NK-92 treated with Interleukin-12 subunit alpha and Interleukin-12 subunit beta, amount 100 ng/mL, for 24 hours (cell line): Measurements from ENCODE around the gene NLRP9.

Experiments
- DNase-seq: peaks from one replicate; lab custom pipeline; 2025; lab: John Stamatoyannopoulos, UW

The NLRP9 gene

DNA sequence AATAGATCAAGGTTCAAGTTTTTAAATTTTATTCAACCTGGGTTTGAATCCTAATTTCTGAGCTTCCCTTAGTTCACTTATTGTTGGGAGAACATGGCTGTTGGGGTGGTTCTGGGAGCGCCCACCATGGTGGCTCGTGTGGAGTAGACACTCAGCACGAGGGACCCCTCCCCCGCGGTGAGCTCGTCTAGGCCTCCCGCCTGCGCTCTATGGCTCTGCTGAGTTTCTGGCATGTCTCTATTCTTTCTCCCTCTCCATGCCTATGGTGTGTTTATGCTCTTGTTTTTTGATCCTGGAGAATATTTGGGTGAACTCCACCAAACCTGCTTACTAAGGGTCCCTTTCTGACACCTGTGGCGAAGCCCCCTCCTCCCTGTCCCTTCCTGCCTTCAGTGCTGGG lies 64.7 kb downstream of the NLRP9 start:
- no peak for DNase-seq

DNA sequence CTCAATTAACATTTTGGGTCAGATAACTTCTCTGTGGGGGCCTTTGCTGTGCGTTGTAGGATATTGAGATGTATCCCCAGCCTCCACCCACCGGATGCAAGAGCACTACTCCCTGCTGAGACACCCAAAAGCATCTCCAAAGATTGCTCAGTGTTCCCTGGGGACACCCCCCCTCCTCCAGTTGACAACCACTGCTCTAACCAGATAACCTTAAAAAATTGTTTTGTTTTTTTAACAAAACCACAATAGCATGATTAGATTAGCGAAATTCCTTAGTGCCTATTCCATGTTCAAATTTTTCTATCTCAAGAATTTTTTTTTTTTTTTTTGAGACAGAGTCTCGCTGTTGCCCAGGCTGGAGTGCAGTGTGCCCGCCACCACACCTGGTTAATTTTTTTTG lies 65.8 kb downstream of the NLRP9 start:
- no peak for DNase-seq

DNA sequence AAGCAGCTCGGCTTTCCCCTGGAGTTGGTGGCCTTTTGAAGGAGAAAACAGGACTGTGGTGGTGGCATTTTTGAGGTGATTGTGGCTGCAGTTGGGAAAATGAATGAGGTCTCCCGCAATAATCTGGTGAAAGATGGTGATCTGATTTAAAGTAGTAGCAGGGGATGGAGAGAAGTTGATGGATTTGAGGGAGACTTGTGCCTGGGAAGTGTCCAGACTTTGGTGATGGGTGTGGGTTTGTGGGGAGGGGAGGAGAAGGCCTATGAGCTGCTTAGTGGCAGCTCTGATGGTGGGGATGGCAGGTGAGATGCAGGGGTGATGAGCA lies 67.2 kb downstream of the NLRP9 start:
- no peak for DNase-seq

DNA sequence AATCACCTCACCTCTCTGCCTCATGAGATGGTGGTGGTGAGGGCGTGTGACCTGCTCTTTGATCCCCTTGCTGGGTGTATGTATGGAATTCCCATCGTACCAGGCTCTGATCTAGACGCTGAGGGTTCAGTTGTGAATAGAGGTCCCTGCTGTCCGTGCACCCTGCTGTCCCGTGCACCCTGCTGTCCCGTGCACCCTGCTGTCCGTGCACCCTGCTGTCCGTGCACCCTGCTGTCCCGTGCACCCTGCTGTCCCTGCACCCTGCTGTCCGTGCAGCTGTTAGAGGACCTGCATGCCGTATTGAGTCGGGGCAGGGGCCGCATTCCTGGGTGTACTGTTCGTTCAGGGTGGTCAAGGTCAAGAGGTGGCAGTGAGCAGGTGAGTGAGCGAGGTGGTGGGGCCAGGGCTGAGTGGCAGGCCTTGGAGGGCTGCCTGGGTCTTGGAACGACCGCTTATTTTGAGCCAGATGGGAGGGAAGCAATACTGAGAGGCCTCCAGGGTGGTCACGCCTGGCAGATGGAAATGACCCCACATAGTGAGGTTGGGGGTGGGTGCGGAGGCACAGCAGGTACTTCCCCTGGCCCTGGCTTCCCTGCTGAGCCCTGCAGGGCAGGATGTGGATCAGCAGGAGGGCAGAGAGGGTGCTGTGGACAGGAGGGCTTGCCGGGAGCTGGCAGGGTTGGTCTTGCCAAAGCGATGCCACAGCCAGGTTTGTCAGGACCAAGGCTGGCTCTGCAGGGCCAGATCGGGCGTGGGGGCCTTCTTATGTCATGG lies 67.7 kb downstream of the NLRP9 start:
- DNase-seq = no peak

- DNase-seq = no peak
Measured at GRCh38 chr19:55669418-55670279, 68.6 kb downstream of the NLRP9 start.

- DNase-seq = no peak
Measured at GRCh38 chr19:55668603-55669348, 69.4 kb downstream of the NLRP9 start.

GRCh38 chr19:55667958-55668357 lies 70.2 kb downstream of the NLRP9 start:
- DNase-seq = no peak

- DNase-seq = no peak
Measured at GRCh38 chr19:55667511-55667910, 70.7 kb downstream of the NLRP9 start.

DNA sequence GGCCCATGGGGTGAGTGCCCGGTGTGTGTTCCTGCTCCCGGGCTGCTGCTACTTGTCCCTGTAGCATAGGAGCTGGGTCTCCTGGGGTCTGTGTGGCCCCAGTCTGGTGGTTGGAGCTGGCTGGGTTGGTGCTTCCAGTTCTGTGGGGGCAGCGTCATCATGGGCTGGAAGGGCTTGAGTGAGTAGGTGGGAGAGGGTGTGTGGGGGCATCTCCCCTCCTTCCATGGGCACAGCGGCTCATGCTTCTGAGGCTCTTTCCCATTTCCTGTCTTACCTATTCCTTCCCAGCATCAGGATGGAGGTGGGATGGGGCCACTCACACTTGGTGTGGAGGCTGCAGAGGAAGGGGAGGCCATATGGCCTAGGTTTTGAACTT lies 71.2 kb downstream of the NLRP9 start:
- DNase-seq = no peak

GRCh38 chr19:55666343-55667005 lies 71.7 kb downstream of the NLRP9 start:
- no peak for DNase-seq

- no peak for DNase-seq
Measured at GRCh38 chr19:55663846-55664536, 74.2 kb downstream of the NLRP9 start.

DNA sequence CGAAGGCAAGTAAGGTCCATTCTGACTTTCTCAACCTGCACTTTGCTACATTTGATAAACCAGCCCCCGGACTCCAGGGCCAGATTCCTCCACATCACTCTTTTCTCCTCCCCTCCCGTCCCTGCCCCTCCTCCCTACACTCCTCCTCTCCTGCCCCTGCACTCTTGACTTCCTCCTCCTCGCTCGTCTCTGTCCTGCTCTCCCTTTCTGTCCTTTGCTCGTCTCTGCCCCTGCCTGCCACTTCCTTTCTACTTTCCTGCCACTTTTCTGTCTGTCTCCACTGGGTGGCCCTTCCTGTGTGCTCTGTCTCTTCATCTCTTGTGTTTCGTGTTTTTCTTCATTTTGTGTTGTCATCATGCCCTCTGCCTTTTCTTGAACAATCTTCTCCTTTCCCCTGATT lies 76.4 kb downstream of the NLRP9 start:
- no peak for DNase-seq

- no peak for DNase-seq
Measured at GRCh38 chr19:55660991-55661390, 77.2 kb downstream of the NLRP9 start.

DNA sequence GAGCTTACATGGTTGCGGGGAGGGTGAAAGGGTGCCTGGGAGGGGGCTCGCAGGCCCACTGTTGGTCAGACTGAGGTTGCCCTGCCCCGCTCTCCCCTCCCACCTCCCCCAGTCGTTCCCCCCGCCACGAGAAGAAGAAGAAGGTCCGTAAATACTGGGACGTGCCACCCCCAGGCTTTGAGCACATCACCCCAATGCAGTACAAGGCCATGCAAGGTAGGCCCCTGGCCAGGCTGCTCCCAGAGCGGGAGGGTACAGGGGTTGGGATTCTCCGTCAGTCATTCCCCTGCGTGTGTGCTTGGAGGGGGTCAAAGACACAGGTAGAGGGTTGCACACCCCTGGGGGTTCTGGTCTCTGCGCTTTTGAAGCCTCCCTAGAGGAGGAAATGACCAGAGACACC lies 77.8 kb downstream of the NLRP9 start:
- no peak for DNase-seq

DNA sequence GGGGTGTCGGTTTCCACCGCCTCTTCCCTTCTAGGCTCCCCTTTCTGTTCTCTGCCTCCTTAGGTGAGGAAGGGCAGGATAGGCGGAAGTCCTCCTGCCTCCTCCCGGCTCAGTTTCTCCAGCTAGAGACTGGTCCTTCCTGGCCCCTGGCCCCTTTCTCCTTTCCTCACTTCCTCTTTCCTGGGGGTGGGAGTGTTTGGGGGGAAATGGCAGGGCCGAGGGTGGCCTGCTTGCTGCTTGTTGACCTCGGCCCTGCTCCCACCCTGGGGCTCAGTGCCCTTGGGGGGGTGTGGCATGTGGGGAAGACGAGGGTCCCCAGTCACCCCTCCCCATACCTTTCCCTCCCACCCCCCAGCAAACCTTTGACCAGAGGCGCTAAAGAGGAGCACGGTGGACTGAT lies 78.4 kb downstream of the NLRP9 start:
- DNase-seq = no peak

GRCh38 chr19:55658846-55659459 lies 79.2 kb downstream of the NLRP9 start:
- DNase-seq = no peak
